AG10803 (cell line): ENCODE data around the gene CELF1.
A peak's percentile ranks its signal among the peaks of the same experiment; 100 is the strongest.

Experiments used
- DNase-seq: peaks from one replicate; pipeline ENCODE4 v3.0.0; 2010; ENCODE audit warnings: low read depth
- H3K4me3 ChIP-seq: 2 replicates; pipeline ENCODE4 v1.5.1; 2011; ENCODE audit warnings: mild to moderate bottlenecking, low read length, control low read depth
- TF ChIP-seq, protein P1 (sequence below): conservative IDR thresholded peaks from 2 replicates; pipeline ENCODE4 v1.5.1; 2011; ENCODE audit warnings: mild to moderate bottlenecking, low read length, control low read depth, inconsistent platforms

The CELF1 gene

GRCh38 chr11:47524291-47524874 is 28.5 kb downstream of the CELF1 start:
- TF ChIP-seq, protein P1, sequence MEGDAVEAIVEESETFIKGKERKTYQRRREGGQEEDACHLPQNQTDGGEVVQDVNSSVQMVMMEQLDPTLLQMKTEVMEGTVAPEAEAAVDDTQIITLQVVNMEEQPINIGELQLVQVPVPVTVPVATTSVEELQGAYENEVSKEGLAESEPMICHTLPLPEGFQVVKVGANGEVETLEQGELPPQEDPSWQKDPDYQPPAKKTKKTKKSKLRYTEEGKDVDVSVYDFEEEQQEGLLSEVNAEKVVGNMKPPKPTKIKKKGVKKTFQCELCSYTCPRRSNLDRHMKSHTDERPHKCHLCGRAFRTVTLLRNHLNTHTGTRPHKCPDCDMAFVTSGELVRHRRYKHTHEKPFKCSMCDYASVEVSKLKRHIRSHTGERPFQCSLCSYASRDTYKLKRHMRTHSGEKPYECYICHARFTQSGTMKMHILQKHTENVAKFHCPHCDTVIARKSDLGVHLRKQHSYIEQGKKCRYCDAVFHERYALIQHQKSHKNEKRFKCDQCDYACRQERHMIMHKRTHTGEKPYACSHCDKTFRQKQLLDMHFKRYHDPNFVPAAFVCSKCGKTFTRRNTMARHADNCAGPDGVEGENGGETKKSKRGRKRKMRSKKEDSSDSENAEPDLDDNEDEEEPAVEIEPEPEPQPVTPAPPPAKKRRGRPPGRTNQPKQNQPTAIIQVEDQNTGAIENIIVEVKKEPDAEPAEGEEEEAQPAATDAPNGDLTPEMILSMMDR, result no peak
- no peak for DNase-seq
- no peak overlapping the region for H3K4me3 ChIP-seq

DNA sequence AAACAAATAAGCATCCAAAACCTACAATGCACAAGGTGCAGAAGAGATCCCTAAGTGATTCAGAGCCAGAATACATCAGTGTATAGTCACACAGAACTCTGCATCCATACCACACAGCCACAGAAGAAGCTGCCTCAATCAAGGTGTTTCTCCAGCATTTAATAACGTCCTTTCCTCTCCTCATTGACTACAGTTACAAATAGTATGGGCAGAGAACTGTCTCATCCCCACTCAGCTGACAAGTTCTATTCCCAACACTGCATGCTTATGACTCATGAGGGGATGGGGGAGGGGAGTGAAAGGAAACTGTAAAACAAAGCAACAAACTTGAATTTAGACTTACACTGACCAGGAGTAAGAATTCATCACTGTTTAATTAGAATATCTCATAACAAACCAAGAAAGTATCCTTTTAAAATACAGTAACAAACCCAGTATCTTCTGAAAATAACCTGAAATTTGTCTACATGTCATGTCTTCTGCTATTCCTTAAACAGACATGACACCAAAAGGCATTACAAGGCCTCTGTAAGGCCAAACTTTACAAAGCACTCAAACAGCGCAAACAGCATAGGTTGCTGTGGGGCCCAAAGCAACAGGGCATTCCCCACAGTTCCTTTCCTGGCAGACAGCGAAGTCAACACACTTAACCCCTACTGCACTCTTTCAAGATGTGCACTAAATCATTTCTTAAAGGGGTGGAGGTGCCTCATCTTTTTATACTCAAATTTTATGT is 29.3 kb downstream of the CELF1 start:
- H3K4me3 ChIP-seq, result peak overlapping the region; percentile 15
- DNase-seq, result peak; percentile 74
- TF ChIP-seq, protein P1, result no peak

- TF ChIP-seq, protein P1, result no peak
- H3K4me3 ChIP-seq, result no peak overlapping the region
Observed at GRCh38 chr11:47518212-47518964, 34.5 kb downstream of the CELF1 start.

GRCh38 chr11:47516984-47517853 is 35.7 kb downstream of the CELF1 start:
- H3K4me3 ChIP-seq, result no peak overlapping the region
- DNase-seq, result no peak
- TF ChIP-seq, protein P1, result no peak

More at GRCh38 chr11:47518212-47518964, 34.5 kb downstream of the CELF1 start:
- DNase-seq, result no peak

DNA sequence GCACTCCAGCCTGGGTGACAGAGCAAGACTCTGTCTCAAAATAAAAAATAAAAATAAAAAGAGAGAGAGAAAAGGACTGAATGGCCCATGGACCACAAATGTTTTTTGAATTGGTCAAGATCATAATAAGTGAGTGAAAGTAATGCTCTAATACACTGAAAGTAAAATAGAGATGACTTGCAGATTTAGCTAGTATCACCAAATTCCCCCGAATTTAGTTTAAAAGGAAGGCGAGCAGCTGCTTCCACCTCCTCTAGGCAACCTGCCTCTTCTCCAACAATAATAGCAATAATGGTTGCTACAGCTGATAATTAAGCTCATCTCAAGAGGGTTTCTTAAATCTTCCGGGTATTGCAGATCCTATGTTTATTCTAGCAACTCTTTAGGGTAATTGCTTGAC is 36.8 kb downstream of the CELF1 start:
- no peak overlapping the region for H3K4me3 ChIP-seq
- TF ChIP-seq, protein P1, result no peak
- DNase-seq, result no peak

DNA sequence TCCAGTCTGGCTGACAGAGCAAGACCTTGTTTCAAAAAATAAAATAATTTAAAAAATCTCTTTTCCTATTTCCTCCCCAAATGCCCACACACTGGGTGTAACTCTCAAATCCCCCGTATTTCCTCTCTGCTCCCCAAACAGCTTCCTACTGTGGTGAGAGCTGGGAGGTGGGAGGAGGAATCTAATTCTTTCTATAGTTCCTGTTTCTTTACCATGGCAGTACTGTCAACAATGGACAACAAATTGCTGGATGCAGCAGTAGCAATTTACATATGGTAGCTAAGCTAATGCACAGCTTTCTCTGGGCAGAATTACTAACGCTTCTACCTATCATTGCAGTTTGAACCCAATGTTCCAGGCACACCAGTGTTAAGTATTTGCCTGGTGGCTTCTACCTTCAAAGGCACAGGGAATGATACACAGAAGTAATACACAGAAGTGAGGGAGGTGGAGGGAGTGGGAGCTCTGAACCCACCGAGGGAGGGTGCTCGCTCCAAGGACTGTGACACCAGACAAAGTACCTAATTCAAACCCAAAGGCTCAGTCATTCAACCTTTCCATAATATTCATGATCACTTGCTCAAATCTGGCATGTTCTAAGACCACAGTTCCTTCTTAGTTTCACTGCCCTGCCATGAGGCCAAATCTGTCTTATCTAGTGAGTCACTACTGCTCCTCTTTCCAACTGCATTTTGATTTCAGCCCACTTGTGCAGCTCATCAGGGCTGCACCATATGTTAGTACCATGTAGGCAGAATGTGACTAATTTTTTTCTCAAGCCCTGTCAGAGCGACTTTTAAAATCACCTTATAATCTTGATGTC is 37.9 kb downstream of the CELF1 start:
- DNase-seq, result peak; percentile 74
- TF ChIP-seq, protein P1, result no peak

More for the DNA sequence above, 37.9 kb downstream of the CELF1 start:
- no peak overlapping the region for H3K4me3 ChIP-seq
